GM18867 (cell line): ENCODE results near the gene SCFD1.

Experiments
- ATAC-seq: cut with Tn5 transposase; IDR thresholded peaks from one replicate; pipeline ENCODE4 v1.9.1; 2021; ENCODE audit warnings: mild to moderate bottlenecking, moderate library complexity; ENCODE audit not compliant: unreplicated experiment

The SCFD1 gene

DNA sequence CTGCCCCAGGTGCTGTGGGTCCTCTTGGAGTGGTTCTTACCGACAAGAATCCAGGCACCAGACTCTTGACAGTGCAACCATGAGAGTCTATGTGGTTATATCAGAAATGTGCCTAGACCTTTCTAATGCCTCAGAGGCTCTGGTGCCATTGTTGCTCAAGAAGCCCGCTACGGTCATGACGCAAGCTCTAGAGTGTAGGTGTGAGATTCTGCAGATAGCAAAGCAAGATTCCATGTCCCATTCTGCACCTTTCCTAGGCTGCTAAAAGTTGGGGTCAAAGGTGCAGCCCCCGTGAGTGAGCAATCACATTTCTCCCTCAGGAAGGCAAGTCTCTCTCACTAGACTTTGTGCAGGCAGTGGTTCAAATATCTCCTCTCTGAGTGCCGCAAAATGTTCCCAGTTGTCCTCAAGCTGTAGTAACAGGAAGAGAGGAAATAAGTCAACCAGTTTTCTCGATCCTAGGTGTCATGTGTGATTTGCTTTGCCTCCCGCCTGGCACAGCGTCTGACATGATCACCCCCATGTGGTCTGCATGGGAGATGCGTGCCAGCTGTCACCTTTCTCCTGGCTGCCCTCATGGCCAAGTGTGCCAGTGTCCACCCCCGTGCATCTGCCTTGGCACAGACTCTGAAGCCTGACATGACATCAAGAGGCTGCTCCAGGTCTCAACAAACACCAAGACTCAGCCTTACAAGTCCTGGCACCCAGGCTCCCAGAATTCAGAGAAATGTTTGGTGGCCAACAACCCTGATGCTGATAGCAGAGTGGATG is 129.7 kb downstream of the SCFD1 start:
- no peak for ATAC-seq

DNA sequence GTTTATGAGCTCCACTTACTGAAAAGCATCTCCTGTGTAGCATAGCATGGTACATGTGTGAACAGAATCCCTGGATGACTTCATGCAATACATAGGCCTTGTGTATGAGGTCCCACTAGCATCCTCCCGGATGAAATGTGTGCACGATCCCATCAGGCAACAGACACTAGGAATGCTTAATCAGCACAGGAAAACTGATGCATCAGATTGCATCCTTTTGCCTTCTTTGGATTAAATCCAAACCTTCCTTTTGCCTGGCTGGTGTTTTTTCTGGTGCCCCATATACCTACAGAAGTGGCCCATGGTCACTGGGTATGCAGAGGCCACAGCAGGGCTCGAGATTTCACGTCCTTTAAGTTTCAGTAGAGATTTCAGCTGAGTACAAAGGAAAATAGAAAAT is 131.3 kb downstream of the SCFD1 start:
- ATAC-seq, result no peak

DNA sequence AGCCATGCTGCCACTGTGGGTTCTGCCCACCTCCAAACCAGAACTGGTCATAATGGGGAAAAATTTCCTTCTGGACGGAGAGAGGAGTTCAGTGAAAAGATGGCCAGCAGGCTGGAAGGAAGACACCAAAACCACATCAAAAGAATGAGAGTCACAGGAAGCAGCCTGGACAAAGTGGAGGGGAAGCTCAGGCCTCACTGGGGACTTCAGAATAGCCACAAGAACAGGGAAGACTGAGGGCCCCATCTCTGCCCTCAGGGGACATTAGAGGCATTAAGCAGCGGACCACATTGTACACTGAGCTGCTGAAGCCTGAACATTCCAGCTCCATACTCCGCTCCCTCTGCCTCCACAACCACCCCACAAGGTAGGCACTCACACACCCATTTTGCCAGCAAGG is 132.7 kb downstream of the SCFD1 start:
- no peak for ATAC-seq

DNA sequence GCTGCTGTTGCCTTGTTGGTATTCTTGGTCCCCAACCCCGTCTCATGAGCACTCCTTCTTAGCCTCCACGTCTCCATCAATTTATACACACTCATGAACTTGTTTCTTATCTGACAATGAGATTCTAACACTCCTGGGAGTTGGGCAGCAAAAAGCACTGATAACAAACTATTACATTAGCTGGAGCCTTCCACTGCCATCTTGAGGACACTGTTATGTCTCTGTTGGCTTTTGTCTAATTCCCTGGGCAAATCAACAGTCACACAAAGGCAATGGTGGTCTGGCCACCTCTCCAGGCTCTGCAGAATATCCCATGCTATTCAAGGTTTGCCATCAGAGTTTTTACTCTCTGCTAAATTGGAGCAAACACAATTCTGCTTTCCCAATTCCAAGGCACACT is 134.5 kb downstream of the SCFD1 start:
- ATAC-seq, result no peak

DNA sequence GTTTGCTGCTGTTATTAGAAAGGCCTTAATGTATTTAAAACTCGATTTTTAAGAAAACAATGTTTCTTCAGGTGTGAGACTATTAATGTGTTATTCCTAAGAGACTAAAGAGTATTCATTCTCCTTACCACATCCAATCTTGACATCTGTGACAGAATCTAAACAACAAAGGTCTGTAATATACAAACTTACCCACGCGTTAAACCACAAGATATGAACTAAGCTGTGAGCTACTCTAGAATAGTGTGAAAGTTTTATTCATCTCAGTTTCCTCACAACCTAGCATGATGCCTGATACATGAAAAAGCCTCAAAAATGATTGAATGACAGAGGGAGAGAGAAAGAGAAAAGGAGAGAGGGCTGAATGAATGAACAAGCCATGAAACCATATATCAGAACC is 135.0 kb downstream of the SCFD1 start:
- peak; percentile 54 for ATAC-seq

DNA sequence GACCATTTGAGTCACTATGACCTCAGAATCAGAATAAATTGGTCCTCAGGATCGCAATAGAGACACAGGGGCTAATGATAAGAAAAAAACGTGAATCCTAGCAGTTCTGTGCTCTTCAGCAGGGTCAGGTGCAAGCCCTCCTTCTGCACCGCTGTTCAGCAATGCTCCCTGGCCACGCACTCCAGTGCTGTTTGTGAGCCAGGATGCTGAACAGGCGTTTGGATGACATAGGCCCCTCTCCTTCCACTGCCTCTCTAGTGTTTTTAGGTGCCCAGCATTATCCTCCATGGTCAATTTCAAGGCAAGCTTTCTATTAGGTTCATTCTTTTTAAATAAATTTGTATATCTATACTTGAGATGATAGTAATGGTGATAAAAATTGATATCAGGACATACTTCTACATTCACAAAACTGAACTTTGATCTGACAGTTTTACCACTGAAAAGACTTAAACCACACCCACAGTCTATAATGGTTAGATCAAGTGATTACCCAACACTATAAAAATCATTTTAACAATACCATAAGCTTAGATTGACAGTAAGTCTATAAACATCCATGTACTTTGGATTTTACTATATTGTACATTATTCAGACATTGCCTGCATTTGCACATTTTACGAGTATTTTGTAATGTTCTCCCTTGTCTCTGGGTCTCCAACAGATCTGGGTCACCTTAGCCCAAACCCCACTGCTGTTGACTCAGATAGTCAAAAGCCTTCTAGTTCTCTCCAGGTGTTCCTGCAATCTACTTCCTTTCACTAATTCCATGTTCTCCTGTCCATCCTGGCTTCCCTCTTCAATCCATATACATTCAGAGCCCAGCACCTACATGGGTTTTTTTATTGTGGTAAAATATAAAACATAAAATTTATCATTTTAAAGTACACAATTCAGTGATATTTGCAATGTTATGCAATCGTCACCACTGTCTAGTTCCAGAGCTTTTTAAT is 137.3 kb downstream of the SCFD1 start:
- ATAC-seq, result no peak

DNA sequence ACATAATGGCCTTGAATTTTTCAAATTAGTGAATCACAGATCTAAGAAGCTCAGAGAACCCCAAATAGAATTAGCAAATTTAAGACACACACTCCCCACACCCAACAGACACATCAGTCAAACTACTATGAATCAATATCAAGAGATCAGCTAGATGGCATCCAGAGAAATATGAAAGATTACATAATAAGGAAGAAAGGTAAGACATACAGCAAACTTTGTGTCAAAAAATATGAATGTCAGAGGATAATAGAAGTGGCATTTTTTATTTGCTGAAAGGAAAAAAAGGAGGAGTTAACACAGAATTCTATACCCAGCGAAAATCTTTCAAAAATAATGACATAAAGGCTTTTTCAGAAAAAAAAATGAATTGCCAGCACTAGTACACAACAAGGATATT is 141.8 kb downstream of the SCFD1 start:
- ATAC-seq, result no peak

DNA sequence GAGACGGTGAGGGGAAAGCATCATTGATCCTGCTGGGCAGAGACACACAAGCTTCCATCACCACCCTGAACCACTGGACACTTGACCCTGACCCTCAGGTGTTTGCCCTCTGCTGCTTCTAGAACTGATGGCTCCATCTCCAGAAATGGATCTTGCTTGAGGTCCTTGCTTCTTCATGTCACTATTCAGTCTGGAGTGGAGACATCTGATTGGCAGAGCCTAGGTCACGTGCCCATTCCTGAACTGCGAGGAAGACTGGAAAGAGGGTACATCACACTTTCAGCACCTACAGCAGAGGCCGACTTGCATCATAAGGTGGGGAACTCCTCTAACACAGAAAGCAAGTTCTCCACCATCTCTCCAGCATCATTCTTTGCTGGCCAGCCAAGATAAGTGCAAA is 145.5 kb downstream of the SCFD1 start:
- ATAC-seq, result no peak

DNA sequence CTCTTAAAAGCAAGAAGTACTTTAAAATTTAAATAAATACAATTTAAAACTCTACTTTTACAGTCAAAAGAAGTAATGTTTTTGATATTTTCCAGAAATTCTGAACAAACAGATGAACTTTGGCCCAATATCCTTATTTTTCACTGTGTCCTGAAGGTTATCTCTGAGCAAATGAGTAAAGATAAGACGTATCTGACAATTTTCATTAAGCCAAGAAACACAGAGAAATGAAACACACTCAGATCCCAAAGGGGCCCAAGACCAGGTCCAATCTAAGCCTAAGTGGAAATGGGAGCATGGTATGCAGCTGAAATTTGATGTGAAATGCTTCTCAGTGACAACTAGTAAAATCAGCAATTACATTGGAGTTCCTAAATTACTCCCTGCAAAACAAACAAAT is 146.7 kb downstream of the SCFD1 start:
- no peak for ATAC-seq

DNA sequence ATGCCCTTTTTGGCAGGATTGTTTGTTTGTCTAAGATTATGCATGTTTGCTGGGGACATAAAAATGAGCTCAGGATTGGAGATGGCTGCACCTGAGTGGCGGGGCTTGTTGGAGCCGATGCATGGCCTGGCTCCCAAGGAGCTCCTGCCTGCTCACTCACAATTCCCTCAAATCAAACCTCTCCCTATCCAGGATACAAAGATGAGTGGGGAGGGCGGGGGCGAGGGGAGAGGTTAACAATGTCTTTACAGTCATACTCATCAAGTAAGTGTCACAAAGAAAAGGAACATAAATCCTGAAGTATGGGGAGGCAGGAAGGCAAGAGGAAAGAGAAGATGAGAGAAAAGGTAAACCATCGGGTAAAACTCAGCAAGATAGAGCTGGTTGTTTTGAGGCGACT is 148.3 kb downstream of the SCFD1 start:
- no peak for ATAC-seq

DNA sequence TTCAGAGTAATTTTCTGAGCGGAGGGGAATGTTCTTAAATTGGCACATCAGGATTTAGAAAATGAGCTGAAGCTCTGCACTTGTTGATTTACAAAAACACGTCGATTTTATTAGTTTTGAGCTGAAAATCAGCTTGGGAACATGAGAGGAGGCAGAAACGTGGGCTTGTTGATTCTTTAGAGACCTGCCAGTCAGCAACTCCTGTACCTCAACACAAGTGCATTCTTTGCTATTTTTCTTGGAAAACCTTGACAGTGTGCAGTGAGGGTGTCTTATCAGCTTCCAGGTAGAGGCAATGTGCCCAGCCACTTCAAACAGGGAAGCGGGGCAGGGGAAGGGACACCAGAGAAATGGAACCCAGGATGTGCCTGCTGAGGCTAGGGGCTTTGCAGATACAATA is 149.5 kb downstream of the SCFD1 start:
- no peak for ATAC-seq

DNA sequence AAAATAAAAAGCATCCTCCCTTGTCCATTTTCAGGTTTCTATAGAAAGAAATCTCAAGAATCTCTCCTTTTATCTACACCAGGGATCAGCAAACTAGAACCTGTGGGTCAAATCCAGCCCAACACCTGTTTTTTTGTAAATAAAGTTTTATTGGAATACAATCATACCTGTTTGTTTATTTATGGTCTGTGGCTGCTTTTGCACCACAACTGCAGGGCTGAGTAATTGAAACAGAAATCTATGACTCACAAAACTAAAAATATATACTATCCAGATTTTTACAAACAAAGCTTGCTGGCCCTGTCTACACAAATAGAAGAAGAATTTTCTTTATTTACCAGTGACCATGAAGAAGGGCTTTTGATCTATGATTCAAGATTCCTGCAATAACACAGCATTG is 157.1 kb downstream of the SCFD1 start:
- ATAC-seq, result peak; percentile 65
